ENCODE data around the gene TMEM220.

The TMEM220 gene

GRCh38 chr17:10743316-10744009 is 13.6 kb upstream of the TMEM220 start:
- Histone ChIP-seq H3K27me3 (ENCODE audit: insufficient read depth, low read depth) (no peaks in the 10 kb centered on the region), H3K36me3 (ENCODE audit: insufficient read depth) (no peaks in the 10 kb centered on the region), H3K4me2 (no peak overlapping the region), H3K9ac (no peak overlapping the region), H4K20me1 (ENCODE audit: insufficient read depth) (no peaks in the 10 kb centered on the region), H3K27ac (no peak overlapping the region), H3K4me1 (ENCODE audit: low read depth, poor library complexity, severe bottlenecking) (no peaks in the 10 kb centered on the region), H3K4me3 (IDR thresholded peaks at IDR 0.05; ENCODE audit: insufficient read depth, low read depth, low read length) (no peak overlapping the region), H2AFZ (ENCODE audit: low read depth) (no peak overlapping the region), H3K79me2 (ENCODE audit: insufficient read depth, low read depth) (no peaks in the 10 kb centered on the region)
- TF ChIP-seq CTCF (conservative IDR thresholded peaks at IDR 0.05; ENCODE audit: low read depth, low read length) = no peak

GRCh38 chr17:10742431-10742830 is 12.6 kb upstream of the TMEM220 start:
- H3K4me1 ChIP-seq (ENCODE audit: low read depth, poor library complexity, severe bottlenecking) = no peaks in the 10 kb centered on the region
- H3K79me2 ChIP-seq (ENCODE audit: insufficient read depth, low read depth) = no peaks in the 10 kb centered on the region
- no peak overlapping the region for H3K27ac ChIP-seq
- H3K4me3 ChIP-seq (IDR thresholded peaks at IDR 0.05; ENCODE audit: insufficient read depth, low read depth, low read length) = no peak overlapping the region
- TF ChIP-seq CTCF (conservative IDR thresholded peaks at IDR 0.05; ENCODE audit: low read depth, low read length) = no peak
- no peak overlapping the region for H3K4me2 ChIP-seq
- no peaks in the 10 kb centered on the region for H4K20me1 ChIP-seq (ENCODE audit: insufficient read depth)
- no peaks in the 10 kb centered on the region for H3K36me3 ChIP-seq (ENCODE audit: insufficient read depth)
- H3K9ac ChIP-seq = no peak overlapping the region
- no peaks in the 10 kb centered on the region for H3K27me3 ChIP-seq (ENCODE audit: insufficient read depth, low read depth)
- H2AFZ ChIP-seq (ENCODE audit: low read depth) = no peak overlapping the region

GRCh38 chr17:10741416-10742135 is 11.8 kb upstream of the TMEM220 start:
- Histone ChIP-seq H3K4me3 (IDR thresholded peaks at IDR 0.05; ENCODE audit: insufficient read depth, low read depth, low read length) (no peak overlapping the region), H4K20me1 (ENCODE audit: insufficient read depth) (no peaks in the 10 kb centered on the region), H3K27ac (no peak overlapping the region), H3K4me2 (no peak overlapping the region), H3K36me3 (ENCODE audit: insufficient read depth) (no peaks in the 10 kb centered on the region), H3K27me3 (ENCODE audit: insufficient read depth, low read depth) (no peaks in the 10 kb centered on the region), H2AFZ (ENCODE audit: low read depth) (no peak overlapping the region), H3K79me2 (ENCODE audit: insufficient read depth, low read depth) (no peaks in the 10 kb centered on the region), H3K4me1 (ENCODE audit: low read depth, poor library complexity, severe bottlenecking) (no peaks in the 10 kb centered on the region), H3K9ac (no peak overlapping the region)
- TF ChIP-seq CTCF (conservative IDR thresholded peaks at IDR 0.05; ENCODE audit: low read depth, low read length) = no peak

- H3K9ac ChIP-seq = no peak overlapping the region
- no peaks in the 10 kb centered on the region for H4K20me1 ChIP-seq (ENCODE audit: insufficient read depth)
- no peaks in the 10 kb centered on the region for H3K27me3 ChIP-seq (ENCODE audit: insufficient read depth, low read depth)
- no peak overlapping the region for H2AFZ ChIP-seq (ENCODE audit: low read depth)
- no peaks in the 10 kb centered on the region for H3K79me2 ChIP-seq (ENCODE audit: insufficient read depth, low read depth)
- H3K4me2 ChIP-seq = no peak overlapping the region
- H3K27ac ChIP-seq = no peak overlapping the region
- no peak for TF ChIP-seq CTCF (conservative IDR thresholded peaks at IDR 0.05; ENCODE audit: low read depth, low read length)
- no peak overlapping the region for H3K4me3 ChIP-seq (IDR thresholded peaks at IDR 0.05; ENCODE audit: insufficient read depth, low read depth, low read length)
- H3K4me1 ChIP-seq (ENCODE audit: low read depth, poor library complexity, severe bottlenecking) = no peaks in the 10 kb centered on the region
- no peaks in the 10 kb centered on the region for H3K36me3 ChIP-seq (ENCODE audit: insufficient read depth)
These were observed 9.6 kb upstream of the TMEM220 start for GRCh38 chr17:10739386-10739785.
